Activated T-cell treated with anti-CD3 and anti-CD28 coated beads for 48 hours (primary cell): Measurements from ENCODE around the gene CAMK4.
"Not testable (repeated sequence)": the region's sequence is repeated elsewhere in the genome, so short reads cannot be mapped to it uniquely, and the experiment has no call there.

ENCODE experiments used
- DNase-seq: peaks from one replicate; pipeline ENCODE4 v3.0.0-alpha.2; 2020; ENCODE audit warnings: low read depth

The CAMK4 gene

GRCh38 chr5:111383288-111383970, 159.2 kb downstream of the CAMK4 start:
- DNase-seq = no peak

- DNase-seq = no peak
Measured at GRCh38 chr5:111384220-111384619, 160.0 kb downstream of the CAMK4 start.

- no peak for DNase-seq
Measured at GRCh38 chr5:111385051-111385450, 160.9 kb downstream of the CAMK4 start.

GRCh38 chr5:111385970-111386831, 162.0 kb downstream of the CAMK4 start:
- DNase-seq = no peak

DNA sequence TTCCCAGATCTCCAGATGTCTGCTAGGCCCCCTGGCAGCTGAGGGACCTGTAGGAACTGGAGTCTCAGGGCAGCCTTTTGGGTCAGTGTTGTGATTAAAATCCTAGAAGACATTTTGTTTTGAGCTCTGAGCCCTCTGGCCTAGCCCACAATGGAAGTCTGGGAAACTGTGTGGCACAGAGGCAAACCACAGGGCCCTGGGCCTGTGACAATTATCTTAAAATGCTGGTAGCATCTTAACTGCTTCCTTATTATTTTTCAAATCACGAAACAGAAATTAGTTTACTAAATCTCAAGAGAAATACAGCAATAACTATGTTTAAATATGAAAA, 162.6 kb downstream of the CAMK4 start:
- no peak for DNase-seq

DNA sequence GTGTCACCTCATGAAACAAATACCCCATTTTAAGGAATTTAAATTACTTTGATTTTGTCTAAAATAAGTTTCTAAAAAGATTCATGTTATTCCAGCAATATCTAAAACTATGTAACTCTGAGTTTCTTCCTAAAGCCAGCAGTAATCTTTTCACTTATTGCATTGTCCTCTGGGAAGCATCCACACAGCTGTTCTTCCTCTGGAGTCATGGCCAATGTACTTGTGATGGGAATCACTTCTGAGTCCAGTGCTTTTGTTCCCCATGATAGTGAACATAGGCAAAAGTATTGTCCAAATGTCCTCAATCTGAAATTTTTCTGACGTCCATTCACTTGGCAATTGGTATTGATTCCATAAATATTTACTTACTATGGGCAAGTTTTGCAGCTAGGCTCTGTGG, 163.2 kb downstream of the CAMK4 start:
- no peak for DNase-seq

GRCh38 chr5:111389390-111390082, 165.4 kb downstream of the CAMK4 start:
- no peak for DNase-seq

DNA sequence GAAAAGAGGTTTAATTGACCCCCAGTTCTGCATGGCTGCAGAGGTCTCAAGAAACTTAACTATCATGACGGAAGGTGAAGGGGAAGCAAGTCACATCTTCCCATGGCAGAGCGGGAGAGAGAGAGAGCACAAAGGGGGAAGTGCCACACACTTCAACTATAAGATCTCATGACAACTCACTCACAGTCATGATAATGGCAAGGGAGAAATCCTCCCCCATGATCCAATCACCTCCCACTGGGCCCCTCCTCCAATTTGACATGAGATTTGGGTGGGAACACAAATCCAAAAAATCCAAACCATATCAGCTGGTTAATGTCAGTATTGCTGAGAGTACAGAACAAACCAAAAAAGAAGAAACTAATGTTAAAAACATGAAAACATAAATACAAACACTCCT, 168.0 kb downstream of the CAMK4 start:
- DNase-seq = no peak

DNA sequence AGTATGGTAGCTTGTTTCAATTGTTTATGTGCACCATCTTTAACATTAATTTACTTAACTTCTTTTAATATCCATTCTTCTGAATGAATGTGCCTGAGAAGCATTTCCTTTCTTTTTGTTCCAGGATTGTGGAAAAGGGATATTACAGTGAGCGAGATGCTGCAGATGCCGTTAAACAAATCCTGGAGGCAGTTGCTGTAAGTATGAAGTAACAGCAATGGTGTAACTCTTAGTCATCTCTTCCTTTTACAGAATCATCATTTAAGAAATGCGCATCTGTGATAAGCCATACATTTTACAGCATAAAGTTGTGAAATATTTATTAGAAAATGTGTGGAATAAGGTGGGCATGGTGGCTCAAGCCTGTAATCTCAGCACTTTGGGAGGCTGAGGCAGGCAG, 170.4 kb downstream of the CAMK4 start:
- DNase-seq = no peak

DNA sequence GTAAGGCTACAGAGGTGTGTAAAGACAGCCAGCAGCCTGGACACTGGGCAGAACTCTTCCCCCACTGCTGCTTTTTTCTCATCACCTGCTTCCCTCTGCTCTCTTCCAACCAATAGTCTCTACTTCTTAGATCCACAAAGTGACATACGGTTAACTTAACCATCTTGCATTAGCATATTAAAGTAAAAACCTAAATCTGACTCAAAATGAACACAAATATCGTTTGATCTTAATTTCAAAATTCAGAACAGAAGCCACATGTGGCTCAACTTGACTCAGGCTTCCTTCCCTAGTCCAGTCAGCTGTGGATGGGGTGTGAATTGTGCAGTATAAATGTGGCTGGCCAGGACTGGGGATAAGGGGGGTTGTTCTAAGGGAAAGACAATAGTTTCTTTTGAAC, 173.8 kb downstream of the CAMK4 start:
- no peak for DNase-seq

- no peak for DNase-seq
Measured at GRCh38 chr5:111399113-111399512, 174.9 kb downstream of the CAMK4 start.

GRCh38 chr5:111401906-111402305, 177.7 kb downstream of the CAMK4 start:
- DNase-seq = no peak

- no peak for DNase-seq
Measured at GRCh38 chr5:111404270-111404769, 180.1 kb downstream of the CAMK4 start.

DNA sequence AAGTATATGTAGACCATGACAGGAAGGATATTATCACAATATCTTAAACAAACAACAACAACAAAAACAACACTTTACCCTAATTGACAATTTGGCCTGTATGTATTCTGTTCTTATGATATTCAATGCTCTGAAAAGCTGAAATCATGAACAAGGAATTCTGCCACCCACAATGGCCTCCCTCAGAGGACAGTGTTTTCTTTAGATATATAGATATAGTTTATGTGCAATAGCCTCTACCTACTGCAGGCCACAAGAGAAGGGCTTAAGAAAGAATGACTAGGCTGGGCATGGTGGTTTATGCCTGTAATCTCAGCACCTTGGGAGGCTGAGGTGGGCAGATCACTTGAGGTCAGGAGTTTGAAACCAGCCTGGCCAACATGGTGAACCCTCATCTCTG, 183.4 kb downstream of the CAMK4 start:
- DNase-seq = no peak

DNA sequence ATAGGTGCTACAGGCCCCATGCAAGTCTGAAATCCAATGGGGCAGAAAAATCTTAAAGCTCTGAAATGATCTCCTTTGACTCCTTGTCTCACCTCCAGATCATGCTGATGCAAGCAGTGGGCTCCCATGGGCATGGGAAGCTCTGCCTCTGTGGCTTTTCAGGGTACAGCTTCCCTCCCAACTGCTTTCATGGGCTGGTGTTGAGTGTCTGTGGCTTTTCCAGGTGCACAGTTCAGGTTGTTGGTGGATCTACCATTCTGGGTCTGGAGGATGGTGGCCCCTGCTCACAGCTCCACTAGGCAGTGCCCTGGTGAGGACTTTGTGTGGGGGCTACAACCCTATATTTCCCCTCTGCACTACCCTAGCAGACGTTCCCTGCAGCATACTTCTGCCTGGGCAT, 184.6 kb downstream of the CAMK4 start:
- no peak for DNase-seq

DNA sequence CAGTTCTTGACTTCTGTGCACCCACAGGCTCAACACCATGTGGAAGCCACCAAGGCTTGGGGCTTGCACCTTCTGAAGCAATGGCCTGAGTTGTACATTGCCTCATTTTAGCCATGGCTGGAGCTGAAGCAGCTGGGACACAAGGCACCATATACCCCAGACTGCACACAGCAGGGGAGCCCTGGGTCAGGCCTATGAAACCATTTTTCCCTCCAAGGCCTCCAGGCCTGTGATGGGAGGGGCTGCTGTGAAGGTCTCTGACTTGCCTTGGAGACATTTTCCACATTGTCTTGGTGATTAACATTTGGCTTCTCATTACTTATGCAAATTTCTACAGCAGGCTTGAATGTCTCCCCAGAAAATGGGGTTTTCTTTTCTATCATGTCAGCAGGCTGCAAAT, 185.1 kb downstream of the CAMK4 start:
- DNase-seq = not testable (repeated sequence)

- not testable (repeated sequence) for DNase-seq
Measured at GRCh38 chr5:111410067-111410466, 185.9 kb downstream of the CAMK4 start.

DNA sequence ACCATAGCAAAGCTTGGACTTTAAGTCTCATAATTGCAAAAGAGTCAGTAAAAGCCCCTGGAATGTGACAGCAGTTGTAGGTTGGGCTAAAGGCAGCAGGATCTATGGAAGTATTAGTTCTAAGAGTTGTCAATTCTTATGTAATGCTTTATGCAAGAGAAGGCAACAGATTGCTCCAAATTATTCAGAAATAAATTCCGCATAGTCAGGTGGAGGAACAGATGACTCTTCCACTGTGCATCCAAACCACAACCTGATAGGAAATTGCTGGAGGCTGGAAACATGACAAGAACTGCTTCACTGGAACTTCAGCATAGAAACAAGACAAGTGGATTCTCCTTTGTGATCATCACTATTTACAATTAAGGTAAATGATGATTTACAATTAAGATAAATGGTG, 187.1 kb downstream of the CAMK4 start:
- no peak for DNase-seq

DNA sequence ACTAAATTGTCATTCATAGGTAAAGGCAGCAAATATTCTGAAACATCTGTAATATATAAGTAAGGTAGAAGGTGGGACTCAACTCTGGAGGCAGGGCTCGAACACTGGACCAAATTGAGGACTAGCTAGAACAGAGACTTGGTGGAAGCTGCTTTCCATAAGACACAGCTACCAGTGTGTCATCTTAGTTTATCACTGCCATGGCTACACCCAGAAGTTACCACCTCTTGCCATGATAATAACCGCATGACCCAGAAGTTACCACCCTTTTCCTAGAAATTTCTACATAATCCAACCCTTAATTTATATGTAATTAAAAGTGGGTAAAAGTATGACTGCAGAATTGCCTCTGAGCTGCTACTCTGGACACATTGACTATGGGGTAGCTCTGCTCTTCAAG, 188.4 kb downstream of the CAMK4 start:
- DNase-seq = no peak

- DNase-seq = peak; percentile 15
Measured at GRCh38 chr5:111415053-111415452, 190.9 kb downstream of the CAMK4 start.

DNA sequence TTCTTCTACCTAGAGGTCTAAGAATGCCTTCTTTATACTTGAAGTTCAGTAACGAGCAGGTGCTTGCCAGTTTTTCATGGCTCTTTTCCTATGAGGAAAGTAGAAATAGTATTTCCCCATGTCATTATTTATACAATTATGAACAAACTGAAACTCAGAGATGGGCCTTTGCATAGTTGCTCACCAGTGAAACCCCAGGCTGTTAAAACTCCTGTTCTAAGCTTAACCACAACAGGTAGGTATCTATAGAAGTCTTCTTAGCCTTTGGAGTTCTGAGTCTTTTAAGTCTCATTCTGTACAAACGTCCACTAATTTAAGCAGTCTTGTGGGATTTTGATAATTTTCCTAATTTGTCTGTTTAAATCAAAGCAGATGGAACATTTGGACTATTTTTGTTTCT, 198.1 kb downstream of the CAMK4 start:
- no peak for DNase-seq

DNA sequence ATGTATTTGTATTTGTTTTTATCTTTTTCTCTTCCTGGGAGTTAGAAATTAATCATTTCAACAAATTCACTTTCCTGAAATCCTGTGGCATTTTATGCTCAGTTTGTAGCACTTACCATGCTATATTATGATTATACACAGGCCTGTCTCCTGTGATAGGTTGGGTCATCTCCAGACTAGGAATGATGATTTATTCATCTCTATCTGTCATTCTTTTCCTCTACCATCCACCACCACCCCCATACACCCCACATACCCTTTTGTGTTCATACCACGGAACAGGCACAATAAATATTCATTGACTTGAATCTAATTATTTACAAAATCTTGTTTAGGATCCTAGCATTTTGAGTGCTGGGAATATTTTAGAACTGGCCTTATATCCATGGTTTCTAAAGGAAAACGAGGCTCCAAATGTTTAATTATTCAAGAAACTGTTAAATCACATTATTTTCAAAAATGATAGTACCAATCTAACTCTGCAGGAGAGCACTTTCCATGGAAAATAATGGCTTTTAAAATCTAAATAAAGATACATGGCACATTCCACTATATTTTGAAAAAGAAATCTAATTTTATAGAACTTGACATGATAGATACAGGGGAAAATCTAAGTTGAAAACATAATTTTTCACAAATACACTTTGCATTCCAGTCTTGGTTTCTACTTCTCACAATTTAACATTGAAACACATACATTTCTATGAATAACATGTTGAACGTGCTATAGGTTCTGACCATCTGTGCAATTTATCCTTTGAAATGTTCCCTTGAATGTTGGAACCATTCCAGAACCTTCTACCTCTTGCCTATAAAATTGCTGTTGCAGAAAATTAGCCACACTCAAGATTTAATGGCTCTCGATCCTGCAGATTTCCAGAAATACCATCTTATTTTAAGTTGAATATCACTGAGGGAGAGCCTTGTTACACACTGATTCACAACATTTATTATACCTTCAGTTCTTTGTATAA, 198.8 kb downstream of the CAMK4 start:
- DNase-seq = no peak
